H9 (cell line): ENCODE results near the gene PCNX2. TPM values are rescaled to one million over a fixed set of nuclear protein-coding genes. Genes with fewer than 3 reads are reported as not detected.

ENCODE experiments used
- DNase-seq: peaks from one replicate; pipeline ENCODE4 v3.0.0-alpha.2; 2017
- H2AFZ ChIP-seq: one replicate; pipeline ENCODE4 v1.6.1; 2013; ENCODE audit warnings: mild to moderate bottlenecking, low read length, control low read depth, moderate library complexity
- H2AK5ac ChIP-seq: 2 replicates; pipeline ENCODE4 v1.6.1; 2013; ENCODE audit warnings: low read length, control low read depth, mixed read lengths; ENCODE audit not compliant: insufficient read length
- H2BK120ac ChIP-seq: one replicate; pipeline ENCODE4 v1.6.1; 2013; ENCODE audit warnings: low read depth, mild to moderate bottlenecking, low read length, control low read depth, inconsistent platforms; ENCODE audit not compliant: poor library complexity, severe bottlenecking
- H2BK12ac ChIP-seq: 2 replicates; pipeline ENCODE4 v1.6.1; 2013; ENCODE audit warnings: low read length, control low read depth, mixed read lengths, low read depth; ENCODE audit not compliant: insufficient read length
- H2BK15ac ChIP-seq: 2 replicates; pipeline ENCODE4 v1.6.1; 2013; ENCODE audit warnings: low read depth, low read length, control low read depth
- H2BK20ac ChIP-seq: one replicate; pipeline ENCODE4 v1.6.1; 2013; ENCODE audit warnings: low read depth, mild to moderate bottlenecking, low read length, control low read depth, inconsistent platforms; ENCODE audit not compliant: poor library complexity, severe bottlenecking
- H2BK5ac ChIP-seq: 2 replicates; pipeline ENCODE4 v1.6.1; 2013; ENCODE audit warnings: low read length, control low read depth, mixed read lengths; ENCODE audit not compliant: insufficient read length
- H3K14ac ChIP-seq: 2 replicates; pipeline ENCODE4 v1.6.1; 2013; ENCODE audit warnings: low read length, control low read depth; ENCODE audit not compliant: insufficient read depth
- H3K18ac ChIP-seq: 2 replicates; pipeline ENCODE4 v1.6.1; 2013; ENCODE audit warnings: low read depth, mild to moderate bottlenecking, mixed read lengths, low read length, control low read depth; ENCODE audit not compliant: insufficient read length
- H3K23ac ChIP-seq: 2 replicates; pipeline ENCODE4 v1.6.1; 2013; ENCODE audit warnings: low read length, control low read depth, mixed read lengths, low read depth; ENCODE audit not compliant: insufficient read length
- H3K23me2 ChIP-seq: 2 replicates; pipeline ENCODE4 v1.6.1; 2013; ENCODE audit warnings: low read depth, mild to moderate bottlenecking, mixed read lengths, low read length, control low read depth; ENCODE audit not compliant: insufficient read length, poor library complexity, severe bottlenecking
- H3K27ac ChIP-seq: 2 replicates; pipeline ENCODE4 v1.5.1; 2013; ENCODE audit warnings: low read length, control low read depth, mixed read lengths, low read depth; ENCODE audit not compliant: insufficient read length
- H3K27me3 ChIP-seq: 2 replicates; pipeline ENCODE4 v1.6.1; 2013; ENCODE audit warnings: low read length, control low read depth, inconsistent platforms; ENCODE audit not compliant: insufficient read depth
- H3K4ac ChIP-seq: 2 replicates; pipeline ENCODE4 v1.6.1; 2013; ENCODE audit warnings: low read depth, mild to moderate bottlenecking, control low read depth, inconsistent platforms, low read length, moderate library complexity
- H3K4me1 ChIP-seq: 2 replicates; pipeline ENCODE4 v1.6.1; 2013; ENCODE audit warnings: low read length, control low read depth, inconsistent platforms; ENCODE audit not compliant: insufficient read depth
- H3K4me2 ChIP-seq: 2 replicates; pipeline ENCODE4 v1.6.1; 2013; ENCODE audit warnings: low read length, control low read depth, mixed read lengths; ENCODE audit not compliant: insufficient read length, insufficient read depth
- H3K56ac ChIP-seq: 2 replicates; pipeline ENCODE4 v1.6.1; 2013; ENCODE audit warnings: low read depth, mild to moderate bottlenecking, mixed read lengths, low read length, control low read depth; ENCODE audit not compliant: insufficient read length
- H3K79me1 ChIP-seq: 2 replicates; pipeline ENCODE4 v1.6.1; 2013; ENCODE audit warnings: low read depth, mild to moderate bottlenecking, moderate library complexity, low read length, control low read depth, inconsistent platforms; ENCODE audit not compliant: insufficient read depth, poor library complexity, severe bottlenecking
- H3K79me2 ChIP-seq: 2 replicates; pipeline ENCODE4 v1.6.1; 2013; ENCODE audit warnings: low read length, control low read depth, inconsistent platforms; ENCODE audit not compliant: insufficient read depth
- H3K9ac ChIP-seq: 2 replicates; pipeline ENCODE4 v1.6.1; 2013; ENCODE audit warnings: low read length, control low read depth, mixed read lengths; ENCODE audit not compliant: insufficient read length; ENCODE audit errors: extremely low read depth
- H3K9me3 ChIP-seq: one replicate; pipeline ENCODE4 v1.6.1; 2013; ENCODE audit warnings: low read depth, low read length, inconsistent platforms; ENCODE audit not compliant: control insufficient read depth
- H3T11ph ChIP-seq: one replicate; pipeline ENCODE4 v1.6.1; 2013; ENCODE audit warnings: mild to moderate bottlenecking, low read length, control low read depth, inconsistent platforms
- H4K20me1 ChIP-seq: one replicate; pipeline ENCODE4 v1.6.1; 2013; ENCODE audit not compliant: control insufficient read depth, insufficient read length, insufficient read depth
- H4K5ac ChIP-seq: 2 replicates; pipeline ENCODE4 v1.6.1; 2013; ENCODE audit warnings: low read depth, mild to moderate bottlenecking, mixed read lengths, low read length, control low read depth; ENCODE audit not compliant: insufficient read length
- H4K8ac ChIP-seq: replicated peaks from 2 replicates; pipeline ENCODE4 v1.6.1; 2013; ENCODE audit warnings: low read length, control low read depth, mixed read lengths, low read depth; ENCODE audit not compliant: insufficient read length
- H4K91ac ChIP-seq: 2 replicates; pipeline ENCODE4 v1.6.1; 2013; ENCODE audit warnings: low read depth, mild to moderate bottlenecking, moderate library complexity, mixed read lengths, low read length, control low read depth; ENCODE audit not compliant: insufficient read length
- H3K27ac Mint-ChIP-seq, 3 experiments: 2 replicates in 2 of 3; 3 replicates in 1 of 3; pipeline ENCODE4 v1.8.0; 2020 to 2021; ENCODE audit warnings: mixed read lengths in 3 of 3, mild to moderate bottlenecking in 1 of 3, moderate library complexity in 1 of 3
- H3K27me3 Mint-ChIP-seq: 2 replicates; pipeline ENCODE4 v1.8.0; 2021; ENCODE audit warnings: low read depth, mild to moderate bottlenecking, moderate library complexity, mixed read lengths
- H3K36me3 Mint-ChIP-seq, 3 experiments: 2 replicates in 2 of 3; 3 replicates in 1 of 3; pipeline ENCODE4 v1.8.0; 2020 to 2021; ENCODE audit warnings: low read depth in 3 of 3, mixed read lengths in 3 of 3; ENCODE audit not compliant: insufficient read depth in 1 of 3
- H3K4me1 Mint-ChIP-seq, 2 experiments: 2 replicates each; pipeline ENCODE4 v1.8.0; 2020; ENCODE audit warnings: mixed read lengths in 2 of 2
- H3K4me3 Mint-ChIP-seq, 2 experiments: 2 replicates in 1 of 2; 3 replicates in 1 of 2; pipeline ENCODE4 v1.8.0; 2020 to 2021; ENCODE audit warnings: mild to moderate bottlenecking in 2 of 2, mixed read lengths in 2 of 2, moderate library complexity in 1 of 2
- H3K9me3 Mint-ChIP-seq, 2 experiments: 2 replicates in 1 of 2; 3 replicates in 1 of 2; pipeline ENCODE4 v1.8.0; 2020; ENCODE audit warnings: mild to moderate bottlenecking in 2 of 2, mixed read lengths in 2 of 2, moderate library complexity in 1 of 2
- WGBS: extraction: QIAGEN DNeasy Blood & Tissue Kit; methylation state at CpG from one replicate; pipeline ENCODE4 v1.1.7; 2013; ENCODE audit warnings: missing lambda C conversion rate, low lambda C conversion rate, mixed read lengths; ENCODE audit not compliant: insufficient read length; ENCODE audit errors: extremely low coverage; 5-methylcytosine and 5-hydroxymethylcytosine counted together
- total RNA-seq: library from RNA; stranded (reverse); gene quantifications from 2 replicates; pipeline ENCODE4 v1.2.1, GENCODE V29; 2021
- TF ChIP-seq, protein P1 (sequence below): fragments of 200-600 bp; sonication (generic); conservative IDR thresholded peaks from 3 replicates; pipeline ENCODE4 v1.8.0; 2021; ENCODE audit warnings: antibody characterized with exemption, mild to moderate bottlenecking

Gene PCNX2
- total RNA-seq, 1 experiment from 2014 or later, result 45.1 TPM

DNA sequence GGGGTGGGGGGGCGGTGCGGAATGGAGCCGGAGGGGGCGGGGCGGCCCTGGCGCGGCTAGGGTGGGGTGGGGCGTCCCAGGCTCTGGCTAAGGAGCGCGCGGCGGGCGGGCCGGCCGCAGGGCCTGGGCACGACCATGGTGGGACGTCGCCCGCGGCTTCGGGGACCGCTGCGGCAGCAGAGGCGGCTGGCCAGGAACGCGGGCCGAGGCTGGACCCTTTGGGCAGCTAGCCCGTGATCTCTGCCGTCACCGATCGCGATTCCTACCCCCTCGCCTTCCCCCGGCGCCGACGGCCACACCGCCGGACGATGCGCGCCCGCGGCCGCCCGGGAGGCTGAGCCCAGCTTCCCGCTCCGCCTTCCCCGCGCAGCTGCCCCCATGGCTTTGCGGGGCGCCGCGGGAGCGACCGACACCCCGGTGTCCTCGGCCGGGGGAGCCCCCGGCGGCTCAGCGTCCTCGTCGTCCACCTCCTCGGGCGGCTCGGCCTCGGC lies 32.2 kb upstream of the PCNX2 start, which contains the start of gene MAP3K21:
Gene MAP3K21, plus strand, starts transcription at position 74 of the 491 bp plus-strand sequence. Its CDS starts 305 bp downstream, at position 379.
- H2AK5ac ChIP-seq, result no peak within 1 kb of the TSS
- H3K56ac ChIP-seq, result no peak within 1 kb of the TSS
- no peaks in the 10 kb centered on the region; the same call in 1 of the 2 replicates for H3K27me3 ChIP-seq
- WGBS, result no CpG with 5 or more reads among the region's 68 CpGs
- no peak within 1 kb of the TSS for H4K8ac ChIP-seq
- TF ChIP-seq, protein P1, sequence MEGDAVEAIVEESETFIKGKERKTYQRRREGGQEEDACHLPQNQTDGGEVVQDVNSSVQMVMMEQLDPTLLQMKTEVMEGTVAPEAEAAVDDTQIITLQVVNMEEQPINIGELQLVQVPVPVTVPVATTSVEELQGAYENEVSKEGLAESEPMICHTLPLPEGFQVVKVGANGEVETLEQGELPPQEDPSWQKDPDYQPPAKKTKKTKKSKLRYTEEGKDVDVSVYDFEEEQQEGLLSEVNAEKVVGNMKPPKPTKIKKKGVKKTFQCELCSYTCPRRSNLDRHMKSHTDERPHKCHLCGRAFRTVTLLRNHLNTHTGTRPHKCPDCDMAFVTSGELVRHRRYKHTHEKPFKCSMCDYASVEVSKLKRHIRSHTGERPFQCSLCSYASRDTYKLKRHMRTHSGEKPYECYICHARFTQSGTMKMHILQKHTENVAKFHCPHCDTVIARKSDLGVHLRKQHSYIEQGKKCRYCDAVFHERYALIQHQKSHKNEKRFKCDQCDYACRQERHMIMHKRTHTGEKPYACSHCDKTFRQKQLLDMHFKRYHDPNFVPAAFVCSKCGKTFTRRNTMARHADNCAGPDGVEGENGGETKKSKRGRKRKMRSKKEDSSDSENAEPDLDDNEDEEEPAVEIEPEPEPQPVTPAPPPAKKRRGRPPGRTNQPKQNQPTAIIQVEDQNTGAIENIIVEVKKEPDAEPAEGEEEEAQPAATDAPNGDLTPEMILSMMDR, result no peak
- H3K27ac Mint-ChIP-seq, result peak within 1 kb of the TSS in 1 of 3 experiments; percentile 75; a peak in 1 of 7 replicates
- H4K5ac ChIP-seq, result no peak within 1 kb of the TSS
- peaks cover 33% of the 10 kb centered on the region for H3K27me3 Mint-ChIP-seq
- H3K9me3 Mint-ChIP-seq, result 0 out of 5 replicates have a peak, but pooled peaks cover 0 to 2% of the 10 kb centered on the region in 2 experiments
- DNase-seq, result peak; percentile 32
- H3K79me2 ChIP-seq, result peaks cover 8% of the 10 kb centered on the region; the same call in 1 of the 2 replicates
- no peak within 1 kb of the TSS for H3K4ac ChIP-seq
- H3K14ac ChIP-seq, result peak within 1 kb of the TSS; percentile 97
- peak within 1 kb of the TSS; percentile 74 for H3K18ac ChIP-seq
- H3K27ac ChIP-seq, result no peak within 1 kb of the TSS
- H3K23ac ChIP-seq, result no peak within 1 kb of the TSS
- H3K4me2 ChIP-seq, result peak within 1 kb of the TSS; percentile 94
- peaks cover 17% of the 10 kb centered on the region for H3K23me2 ChIP-seq
- H3K9me3 ChIP-seq, result no peaks in the 10 kb centered on the region
- peak within 1 kb of the TSS; percentile 60 for H3K9ac ChIP-seq
- H3K4me3 Mint-ChIP-seq, result peak within 1 kb of the TSS; percentile 76 to 88
- H2AFZ ChIP-seq, result no peak within 1 kb of the TSS
- no peak within 1 kb of the TSS for H2BK12ac ChIP-seq
- H2BK5ac ChIP-seq, result no peak within 1 kb of the TSS
- no peak within 1 kb of the TSS for H4K91ac ChIP-seq
- H3K4me1 ChIP-seq, result peaks cover 2% of the 10 kb centered on the region; the same call in 1 of the 2 replicates
- no peak within 1 kb of the TSS for H3T11ph ChIP-seq
- H3K36me3 Mint-ChIP-seq, result no peaks in the 10 kb centered on the region; a peak in 1 of 7 replicates
- H2BK120ac ChIP-seq, result no peak within 1 kb of the TSS
- peaks cover 27 to 28% of the 10 kb centered on the region in 2 experiments for H3K4me1 Mint-ChIP-seq
- H3K79me1 ChIP-seq, result no peaks in the 10 kb centered on the region
- no peak within 1 kb of the TSS for H2BK15ac ChIP-seq
- no peaks in the 10 kb centered on the region for H4K20me1 ChIP-seq
- no peak within 1 kb of the TSS for H2BK20ac ChIP-seq
